Stimulated activated CD8-positive, alpha-beta memory T cell treated with anti-CD3 and anti-CD28 coated beads, Interleukin-2, amount 100 ng/mL, for 48 hours (primary cell): ENCODE measurements around the gene KRT32.
"Not testable (repeated sequence)": the region's sequence is repeated elsewhere in the genome, so short reads cannot be mapped to it uniquely, and the experiment has no call there.

ENCODE experiments used
- DNase-seq, 2 donors: peaks; one replicate each; pipeline ENCODE4 v3.0.0-alpha.2; 2020; ENCODE audit warnings: low read depth in 2 of 2

The KRT32 gene

GRCh38 chr17:41464682-41465081 lies 2.5 kb downstream of the KRT32 start:
- no peak for DNase-seq

DNA sequence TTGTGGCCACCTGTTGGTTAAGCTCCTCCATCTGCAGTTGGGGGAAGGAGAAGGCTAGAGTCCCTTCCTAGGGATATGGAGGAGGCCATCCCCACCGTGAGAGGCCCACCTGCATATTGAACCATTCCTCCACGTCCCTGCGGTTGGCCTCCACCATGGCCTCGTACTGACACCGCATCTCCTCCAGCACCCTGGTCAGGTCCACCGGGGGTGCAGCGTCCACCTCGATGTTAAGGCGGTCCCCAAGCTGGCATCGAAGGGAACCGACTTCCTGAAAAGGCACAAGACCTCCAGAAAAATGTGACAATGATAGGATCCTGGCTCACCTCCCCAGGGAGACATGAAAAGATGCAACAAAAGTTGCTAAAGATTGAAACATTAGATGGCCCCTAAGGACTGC lies 3.0 kb downstream of the KRT32 start:
- no peak for DNase-seq

DNA sequence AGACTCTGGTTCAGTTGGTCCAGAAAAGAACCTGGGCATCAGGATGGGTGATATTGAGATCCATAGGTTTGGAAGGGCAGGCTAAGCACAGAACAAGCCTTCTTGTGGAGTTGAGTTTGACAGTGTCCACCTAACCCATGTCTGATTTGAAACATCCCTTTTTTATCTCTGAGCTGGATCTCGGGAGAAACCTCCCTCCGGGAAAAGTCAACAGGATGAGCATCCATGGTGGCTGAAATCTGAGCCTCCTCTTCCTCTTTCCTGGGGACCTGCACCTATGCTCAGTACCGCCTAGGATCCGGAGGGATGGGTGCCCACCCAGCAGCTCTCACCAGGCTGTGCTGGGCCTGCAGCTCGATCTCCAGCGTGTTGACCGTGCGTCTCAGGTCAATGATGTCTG lies 3.4 kb downstream of the KRT32 start:
- DNase-seq, result no peak

DNA sequence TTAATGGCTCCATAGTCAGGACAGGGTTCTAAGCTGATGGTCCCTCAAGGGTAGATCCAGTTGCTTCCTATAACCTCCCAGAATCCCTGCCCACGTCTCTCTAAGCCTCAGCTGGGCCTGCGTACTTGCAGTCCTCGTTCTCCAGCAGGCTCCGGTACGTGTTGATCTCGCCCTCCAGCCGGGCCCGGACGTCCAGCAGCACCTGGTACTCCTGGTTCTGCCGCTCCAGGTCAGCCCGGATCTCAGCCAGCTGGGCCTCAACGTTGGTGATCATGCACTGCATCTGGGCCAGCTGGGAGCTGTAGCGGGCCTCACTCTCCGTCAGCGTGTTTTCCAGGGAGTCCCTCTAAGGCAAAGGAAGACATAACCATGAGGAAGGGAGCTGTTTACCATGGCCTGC lies 4.5 kb downstream of the KRT32 start:
- DNase-seq, result no peak

GRCh38 chr17:41457676-41458075 lies 9.5 kb downstream of the KRT32 start:
- no peak for DNase-seq

DNA sequence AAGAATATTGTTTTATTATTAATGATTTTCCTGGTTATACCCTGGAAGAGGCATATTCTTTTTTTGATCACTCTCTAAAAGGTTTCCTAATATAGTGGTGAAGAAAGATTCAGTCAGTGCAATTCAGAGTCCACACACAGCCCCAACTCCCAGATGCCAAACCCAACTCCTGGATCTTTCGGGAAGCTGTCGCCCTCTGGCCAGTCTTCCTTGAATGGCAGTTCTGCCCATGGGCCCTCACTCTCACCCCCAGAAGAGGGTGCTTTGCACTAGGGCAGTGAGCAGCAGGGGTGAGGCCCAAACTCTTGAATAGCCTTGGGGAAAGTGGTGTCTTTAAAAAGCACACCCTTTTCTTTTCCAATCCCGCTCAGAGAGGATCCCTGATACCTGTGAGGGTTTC lies 11.0 kb downstream of the KRT32 start:
- DNase-seq, result no peak

GRCh38 chr17:41455236-41455635 lies 11.9 kb downstream of the KRT32 start:
- no peak for DNase-seq

GRCh38 chr17:41453066-41453465 lies 14.1 kb downstream of the KRT32 start:
- no peak for DNase-seq

DNA sequence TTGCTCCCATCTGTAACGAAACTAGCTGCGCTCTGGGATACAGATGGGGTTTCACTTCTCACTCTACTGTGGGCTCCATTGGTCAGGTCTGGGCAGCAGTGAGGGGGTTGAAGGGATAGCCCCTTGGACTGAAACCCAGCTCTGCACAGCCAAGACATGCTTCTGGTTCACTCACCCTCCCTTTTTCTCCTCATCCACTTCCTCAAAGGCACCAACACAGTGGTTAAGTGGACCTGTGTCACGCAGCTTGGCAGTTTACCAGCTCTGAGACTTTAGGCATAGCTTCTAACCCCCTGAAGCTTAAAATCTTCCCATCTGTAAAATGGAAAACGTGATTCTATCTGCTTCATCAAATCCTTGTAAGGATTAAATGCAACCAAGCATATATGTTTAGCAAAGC lies 14.9 kb downstream of the KRT32 start:
- no peak for DNase-seq

DNA sequence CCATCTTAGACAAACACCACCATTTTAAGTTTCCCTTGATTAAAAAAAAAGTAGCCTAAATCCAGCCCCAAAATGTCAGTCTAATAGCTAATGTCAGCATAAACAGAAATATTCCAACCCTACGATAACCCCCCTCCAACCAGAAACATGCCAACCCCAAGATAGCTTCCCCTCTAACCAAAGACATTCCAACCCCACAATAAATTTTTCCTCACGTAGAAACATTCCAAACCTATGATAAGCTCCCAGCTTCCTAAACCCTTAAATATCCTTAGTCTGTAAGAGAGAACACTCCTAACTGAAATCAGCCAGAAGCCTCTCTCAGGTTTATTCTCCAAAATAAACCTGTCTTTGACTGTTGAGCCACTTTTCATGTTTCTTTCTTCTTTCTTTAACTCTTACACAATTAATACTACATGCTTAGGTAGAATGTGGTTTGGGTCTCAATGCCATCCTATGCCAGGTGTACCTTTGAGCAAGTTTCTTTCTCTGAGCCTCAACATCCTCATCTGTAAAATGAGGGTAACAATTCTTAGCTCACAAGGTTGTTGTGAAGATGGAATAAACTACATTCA lies 15.9 kb downstream of the KRT32 start:
- DNase-seq, result no peak

DNA sequence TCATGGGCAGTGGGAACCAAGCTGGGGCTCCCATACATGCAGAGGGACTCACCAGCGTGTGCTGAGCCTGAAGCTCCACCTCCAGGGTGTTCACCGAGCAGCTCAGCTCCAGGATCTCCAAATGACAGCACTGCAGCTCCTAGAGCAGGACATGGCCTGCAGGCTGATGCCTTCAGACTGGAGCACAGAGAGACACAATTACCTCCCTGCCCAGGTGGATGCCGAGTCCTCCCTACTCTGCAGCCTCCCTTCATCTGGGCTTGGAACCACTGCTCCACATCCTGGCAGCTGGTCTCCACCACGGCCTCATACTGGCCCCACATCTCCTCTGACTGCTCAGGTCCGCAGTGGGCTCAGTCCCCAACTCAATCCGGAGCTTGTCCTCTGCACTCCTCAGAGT lies 18.2 kb downstream of the KRT32 start:
- no peak for DNase-seq

- DNase-seq, result no peak
Measured at GRCh38 chr17:41448506-41448905, 18.7 kb downstream of the KRT32 start.

DNA sequence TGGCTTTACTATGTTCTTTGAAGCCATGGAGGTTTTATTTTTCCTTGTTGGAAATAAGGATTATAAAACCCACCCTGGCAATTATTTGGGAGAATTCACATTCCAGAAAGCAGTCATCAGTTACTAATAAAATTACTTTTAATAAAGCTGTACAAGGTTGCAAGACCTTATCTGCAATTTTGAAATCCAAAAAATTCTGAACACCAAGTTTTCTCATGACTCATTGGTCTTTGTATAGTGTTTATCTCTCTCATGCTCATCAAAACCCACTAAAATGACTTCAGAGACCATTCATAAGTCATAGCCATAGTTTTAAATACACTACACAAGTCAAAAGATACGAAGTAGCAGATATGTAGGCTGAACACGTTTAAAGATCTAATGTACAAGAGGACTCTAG lies 20.4 kb downstream of the KRT32 start:
- DNase-seq, result no peak

- DNase-seq, result no peak
Measured at GRCh38 chr17:41444640-41445039, 22.5 kb downstream of the KRT32 start.

- no peak for DNase-seq
Measured at GRCh38 chr17:41444186-41444585, 23.0 kb downstream of the KRT32 start.

DNA sequence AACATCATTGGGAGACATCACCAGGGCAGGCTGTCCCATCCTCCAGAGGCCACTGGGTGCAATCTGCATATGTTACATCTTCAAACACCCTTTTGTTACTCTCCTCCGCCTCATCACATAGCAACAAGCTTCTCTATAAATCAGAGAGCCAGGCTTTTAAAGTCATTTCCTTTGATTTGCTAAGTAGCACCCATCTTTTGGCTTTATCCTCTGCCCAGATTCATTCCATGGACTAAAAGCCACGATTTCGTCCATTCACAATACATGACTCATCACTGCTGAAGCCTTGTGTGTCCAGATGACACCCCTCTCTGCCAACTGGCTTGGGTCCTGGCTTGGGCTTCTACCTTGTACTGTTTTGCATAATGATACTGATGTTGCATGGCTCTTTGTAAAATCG lies 24.4 kb downstream of the KRT32 start:
- no peak for DNase-seq

DNA sequence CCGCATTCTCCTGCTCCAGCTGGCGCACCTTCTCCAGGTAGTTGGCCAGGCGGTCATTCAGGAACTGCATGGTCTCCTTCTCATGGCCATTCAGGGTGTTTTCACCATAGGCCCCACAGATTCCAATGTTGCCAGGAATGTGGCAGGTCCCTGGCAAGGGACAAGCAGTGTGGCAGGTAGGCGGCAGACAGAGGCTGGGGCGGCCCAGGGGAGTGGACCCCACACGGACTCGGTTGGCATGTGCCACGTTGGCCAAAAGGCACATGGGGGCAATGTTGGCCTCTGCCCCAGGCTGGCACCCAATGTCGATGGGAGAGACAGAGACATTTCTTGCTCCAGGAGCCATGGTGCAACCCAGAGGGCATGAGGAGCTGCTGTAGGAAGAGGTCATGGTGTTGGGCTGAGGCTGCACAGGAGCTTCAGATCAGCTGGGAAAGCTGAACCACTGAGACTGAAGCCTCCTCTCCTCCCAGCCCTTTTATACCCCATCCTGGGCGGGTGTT lies 26.6 kb downstream of the KRT32 start, which contains the start of gene KRT38:
Gene KRT38 (minus strand): TSS at position 453 of the 503 bp plus-strand sequence. CDS start 62 bp downstream, at position 391.
- no peak for DNase-seq

DNA sequence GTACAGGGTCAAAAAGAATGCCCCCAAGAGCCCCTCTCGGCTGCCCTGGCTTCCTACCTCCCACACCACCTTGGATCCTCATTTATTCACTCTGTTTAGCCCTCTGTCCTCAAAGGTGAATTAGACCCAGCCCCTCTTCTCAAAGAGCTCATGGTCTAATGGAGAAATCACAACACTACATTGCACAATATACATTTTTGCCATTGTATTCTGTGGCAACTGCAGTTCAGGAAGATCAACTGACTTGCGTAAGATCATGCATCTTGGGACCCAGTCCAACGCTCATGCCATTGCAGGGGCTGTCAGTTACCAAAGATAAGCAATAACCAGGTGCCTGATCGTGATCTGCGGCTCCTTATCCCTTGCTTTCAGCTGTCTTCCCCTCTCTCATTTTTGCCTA lies 27.8 kb downstream of the KRT32 start:
- no peak for DNase-seq

- no peak for DNase-seq
Measured at GRCh38 chr17:41437769-41438168, 29.4 kb downstream of the KRT32 start.

DNA sequence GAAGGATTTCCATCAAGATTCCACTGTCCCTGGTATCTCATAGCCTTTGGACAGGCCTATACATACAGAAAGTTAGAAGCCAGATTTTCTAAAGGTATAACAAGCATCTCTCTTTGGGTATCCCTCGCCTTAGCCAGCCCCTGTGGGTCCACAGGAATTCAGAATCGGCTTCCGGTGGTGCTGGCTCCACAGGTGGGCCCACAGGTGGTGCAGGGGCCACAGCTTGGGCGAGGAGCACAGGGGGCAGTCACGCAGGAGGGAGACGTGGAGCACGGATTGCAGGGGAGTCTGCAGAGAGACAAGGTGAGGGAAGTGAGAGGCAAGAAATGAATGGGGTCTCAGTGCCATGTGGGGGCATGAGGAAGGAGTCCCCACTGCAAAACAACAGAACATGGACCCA lies 29.9 kb downstream of the KRT32 start:
- no peak for DNase-seq

- no peak for DNase-seq
Measured at GRCh38 chr17:41434415-41434814, 32.8 kb downstream of the KRT32 start.

DNA sequence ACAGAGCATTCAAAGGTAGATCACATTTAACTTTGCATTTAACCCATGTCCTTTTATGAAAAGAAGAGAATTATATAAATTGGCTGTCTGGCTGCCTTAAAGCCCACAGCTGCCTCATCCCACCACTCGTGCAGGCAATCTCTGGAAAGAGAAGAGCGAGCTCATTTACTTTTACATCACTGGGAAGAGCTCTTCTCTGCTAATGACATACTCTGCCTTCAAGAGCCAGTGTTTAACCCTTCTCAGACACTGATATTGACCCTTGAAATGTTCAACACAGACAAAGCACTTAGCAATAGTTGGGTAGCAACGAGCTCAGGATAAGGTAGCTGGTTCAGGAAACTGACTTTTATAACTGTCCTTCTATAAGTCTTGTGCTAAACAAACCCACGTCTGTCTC lies 33.2 kb downstream of the KRT32 start:
- DNase-seq, result no peak

GRCh38 chr17:41433586-41433985 lies 33.6 kb downstream of the KRT32 start:
- DNase-seq, result no peak

- DNase-seq, result not testable (repeated sequence)
Measured at GRCh38 chr17:41430376-41430775, 36.8 kb downstream of the KRT32 start.
